ENCODE measurements around the gene CLCN4.

The CLCN4 gene

DNA sequence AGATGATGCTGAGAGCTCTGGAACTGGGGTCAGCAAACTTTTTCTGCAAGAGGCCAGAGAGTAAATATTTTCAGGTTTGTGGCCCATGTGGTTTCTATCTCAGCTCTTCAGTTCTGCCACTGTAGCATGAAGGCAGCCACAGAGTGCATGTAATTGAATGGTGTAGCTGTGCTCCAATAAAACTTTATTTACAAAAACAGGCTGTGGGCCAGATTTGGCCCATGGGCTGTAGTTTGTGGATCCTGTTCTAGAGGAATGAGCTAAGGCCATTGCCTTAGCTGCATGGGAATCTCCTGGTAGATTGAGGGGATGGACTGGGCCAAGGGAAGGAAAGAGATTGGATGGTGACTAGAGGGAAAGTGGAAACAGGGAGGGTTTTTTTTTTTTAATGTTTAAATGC lies 36.8 kb downstream of the CLCN4 start:
- no peak overlapping the region for H3K27ac ChIP-seq (ENCODE audit: low read depth, low read length)
- peaks cover 6% of the 10 kb centered on the region for H3K4me1 ChIP-seq (ENCODE audit: control insufficient read depth, insufficient read depth, low read length, unreplicated experiment)
- H2AFZ ChIP-seq (ENCODE audit: low read length, unreplicated experiment), result no peak overlapping the region
- H3K27me3 ChIP-seq (ENCODE audit: insufficient read depth, low read length), result no peaks in the 10 kb centered on the region
- no peaks in the 10 kb centered on the region for H3K79me2 ChIP-seq (ENCODE audit: control insufficient read depth, insufficient read depth, low read length, unreplicated experiment)
- H3K36me3 ChIP-seq (ENCODE audit: insufficient read depth, low read length), result peaks cover 8% of the 10 kb centered on the region; the same call in 1 of the 2 replicates
- no peak overlapping the region for H3K4me3 ChIP-seq (ENCODE audit: low read depth, low read length)

- Histone ChIP-seq H3K4me1 (ENCODE audit: control insufficient read depth, insufficient read depth, low read length, unreplicated experiment) (peaks cover 9% of the 10 kb centered on the region), H3K27ac (ENCODE audit: low read depth, low read length) (no peak overlapping the region), H3K36me3 (ENCODE audit: insufficient read depth, low read length) (peaks cover 8% of the 10 kb centered on the region; the same call in 1 of the 2 replicates), H3K79me2 (ENCODE audit: control insufficient read depth, insufficient read depth, low read length, unreplicated experiment) (no peaks in the 10 kb centered on the region), H3K4me3 (ENCODE audit: low read depth, low read length) (no peak overlapping the region), H2AFZ (ENCODE audit: low read length, unreplicated experiment) (no peak overlapping the region), H3K27me3 (ENCODE audit: insufficient read depth, low read length) (no peaks in the 10 kb centered on the region)
Observed at GRCh38 chrX:10195425-10195824, 38.6 kb downstream of the CLCN4 start.

GRCh38 chrX:10195947-10196346 lies 39.2 kb downstream of the CLCN4 start:
- Histone ChIP-seq H3K4me1 (ENCODE audit: control insufficient read depth, insufficient read depth, low read length, unreplicated experiment) (peaks cover 9% of the 10 kb centered on the region), H3K27me3 (ENCODE audit: insufficient read depth, low read length) (no peaks in the 10 kb centered on the region), H2AFZ (ENCODE audit: low read length, unreplicated experiment) (no peak overlapping the region), H3K4me3 (ENCODE audit: low read depth, low read length) (no peak overlapping the region), H3K79me2 (ENCODE audit: control insufficient read depth, insufficient read depth, low read length, unreplicated experiment) (no peaks in the 10 kb centered on the region), H3K27ac (ENCODE audit: low read depth, low read length) (no peak overlapping the region), H3K36me3 (ENCODE audit: insufficient read depth, low read length) (peaks cover 8% of the 10 kb centered on the region; the same call in 1 of the 2 replicates)

DNA sequence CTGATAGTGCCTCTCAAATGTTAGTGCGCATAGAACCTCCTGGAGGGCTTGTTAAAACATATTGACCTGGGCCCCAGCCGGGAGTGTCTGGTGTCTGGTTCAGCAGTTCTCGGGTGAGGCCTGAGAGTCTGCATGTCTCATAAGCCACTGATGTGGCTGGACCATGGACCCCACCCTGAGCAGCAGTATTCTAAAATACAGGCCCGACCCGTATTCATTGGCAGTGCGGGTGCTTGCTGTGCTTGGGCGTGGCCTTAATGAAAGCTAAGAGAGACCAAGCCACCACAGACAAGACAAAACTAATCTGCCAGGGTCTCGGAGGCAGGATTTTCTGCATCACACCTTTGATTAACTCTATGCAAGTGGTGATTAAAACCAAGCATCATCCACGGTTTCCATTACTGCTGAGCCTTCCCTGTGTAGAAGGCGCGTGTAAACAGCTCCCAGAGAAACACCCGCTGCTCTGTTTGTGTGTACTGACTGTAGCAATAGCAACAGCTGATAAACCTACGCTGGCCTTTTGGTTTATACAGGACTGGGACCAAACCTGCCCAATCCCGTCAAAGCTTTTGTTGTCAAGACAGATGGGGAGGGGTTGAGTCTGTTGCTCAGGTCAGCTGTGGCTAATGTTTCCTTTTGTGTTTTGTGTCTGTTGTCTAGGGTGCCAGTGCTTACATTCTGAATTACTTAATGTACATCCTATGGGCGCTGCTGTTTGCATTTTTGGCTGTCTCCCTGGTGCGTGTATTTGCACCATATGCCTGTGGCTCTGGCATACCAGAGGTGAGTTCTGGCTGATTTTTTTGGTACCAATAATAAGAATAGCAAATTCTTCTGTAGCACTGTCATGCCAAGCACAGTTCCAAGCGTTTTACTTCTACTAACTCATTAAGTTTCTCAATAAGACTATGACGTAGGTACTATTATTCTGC lies 40.8 kb downstream of the CLCN4 start:
- Histone ChIP-seq H3K27me3 (ENCODE audit: insufficient read depth, low read length) (no peaks in the 10 kb centered on the region), H3K4me1 (ENCODE audit: control insufficient read depth, insufficient read depth, low read length, unreplicated experiment) (peaks cover 9% of the 10 kb centered on the region), H3K27ac (ENCODE audit: low read depth, low read length) (no peak overlapping the region), H2AFZ (ENCODE audit: low read length, unreplicated experiment) (no peak overlapping the region), H3K4me3 (ENCODE audit: low read depth, low read length) (no peak overlapping the region), H3K36me3 (ENCODE audit: insufficient read depth, low read length) (peaks cover 8% of the 10 kb centered on the region; the same call in 1 of the 2 replicates), H3K79me2 (ENCODE audit: control insufficient read depth, insufficient read depth, low read length, unreplicated experiment) (no peaks in the 10 kb centered on the region)

DNA sequence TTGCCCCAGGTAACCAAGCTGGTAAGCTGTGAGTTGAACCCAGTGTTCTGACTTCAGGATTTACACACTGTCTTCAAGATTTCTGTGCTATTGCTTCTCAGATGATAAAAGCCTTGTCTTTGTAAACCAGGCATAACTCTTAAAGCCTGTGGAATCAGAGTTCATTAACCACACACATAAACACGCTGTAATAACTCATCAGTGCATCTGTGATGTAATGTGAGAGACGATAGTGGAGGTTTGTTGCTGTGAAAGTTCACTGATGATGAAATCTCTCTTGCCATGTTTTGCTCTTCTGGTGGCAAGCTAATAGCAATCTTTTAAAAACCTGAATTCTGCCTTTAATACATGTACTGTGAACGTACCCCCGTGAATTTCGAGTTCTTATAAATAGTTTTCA lies 41.5 kb downstream of the CLCN4 start:
- no peak overlapping the region for H3K4me3 ChIP-seq (ENCODE audit: low read depth, low read length)
- H3K79me2 ChIP-seq (ENCODE audit: control insufficient read depth, insufficient read depth, low read length, unreplicated experiment), result no peaks in the 10 kb centered on the region
- H3K36me3 ChIP-seq (ENCODE audit: insufficient read depth, low read length), result peaks cover 8% of the 10 kb centered on the region; the same call in 1 of the 2 replicates
- H3K27me3 ChIP-seq (ENCODE audit: insufficient read depth, low read length), result no peaks in the 10 kb centered on the region
- H2AFZ ChIP-seq (ENCODE audit: low read length, unreplicated experiment), result no peak overlapping the region
- H3K27ac ChIP-seq (ENCODE audit: low read depth, low read length), result no peak overlapping the region
- H3K4me1 ChIP-seq (ENCODE audit: control insufficient read depth, insufficient read depth, low read length, unreplicated experiment), result peaks cover 9% of the 10 kb centered on the region

DNA sequence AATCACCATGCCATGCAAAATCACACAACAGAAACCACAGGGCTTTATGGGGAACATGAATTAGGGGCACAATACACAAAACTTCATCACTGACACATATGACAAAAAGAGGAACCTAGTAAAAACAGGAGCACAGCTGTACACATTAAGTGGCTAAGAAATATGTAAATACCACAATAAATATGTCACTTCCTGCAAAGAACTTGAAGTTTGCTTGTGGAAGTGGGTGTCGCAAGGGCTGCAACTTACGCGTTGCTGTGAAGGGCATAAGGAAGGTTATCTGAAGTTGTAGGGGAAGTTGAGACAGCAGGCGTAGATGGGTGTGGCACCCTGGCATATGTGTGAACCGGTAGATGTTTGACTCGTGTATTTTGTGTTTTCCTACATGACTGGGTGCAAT lies 42.4 kb downstream of the CLCN4 start:
- Histone ChIP-seq H3K4me1 (ENCODE audit: control insufficient read depth, insufficient read depth, low read length, unreplicated experiment) (peaks cover 9% of the 10 kb centered on the region), H3K27ac (ENCODE audit: low read depth, low read length) (no peak overlapping the region), H3K36me3 (ENCODE audit: insufficient read depth, low read length) (peaks cover 8% of the 10 kb centered on the region; the same call in 1 of the 2 replicates)

DNA sequence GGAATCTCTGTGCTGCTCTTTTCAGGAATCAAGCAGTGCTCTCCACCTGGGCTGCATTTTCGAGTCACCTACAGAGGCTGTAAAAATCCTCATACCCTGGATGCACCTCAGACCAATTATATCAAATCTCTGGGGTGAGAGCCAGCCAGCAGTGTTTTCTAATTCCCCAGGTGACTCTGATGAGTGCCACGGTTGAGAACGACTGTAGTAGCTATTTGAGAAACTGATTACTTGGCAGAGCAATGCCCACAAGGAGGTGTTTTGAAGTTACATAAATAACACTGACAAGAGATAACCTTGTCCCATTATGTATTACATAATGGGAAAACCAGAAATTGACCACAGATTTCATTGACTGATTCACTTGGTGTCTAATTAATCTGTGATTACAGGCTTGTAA lies 46.8 kb downstream of the CLCN4 start:
- Histone ChIP-seq H3K4me3 (ENCODE audit: low read depth, low read length) (no peak overlapping the region), H2AFZ (ENCODE audit: low read length, unreplicated experiment) (no peak overlapping the region), H3K4me1 (ENCODE audit: control insufficient read depth, insufficient read depth, low read length, unreplicated experiment) (peaks cover 9% of the 10 kb centered on the region), H3K36me3 (ENCODE audit: insufficient read depth, low read length) (0 out of 2 replicates have a peak, but pooled peaks cover 3% of the 10 kb centered on the region), H3K27me3 (ENCODE audit: insufficient read depth, low read length) (no peaks in the 10 kb centered on the region), H3K79me2 (ENCODE audit: control insufficient read depth, insufficient read depth, low read length, unreplicated experiment) (no peaks in the 10 kb centered on the region), H3K27ac (ENCODE audit: low read depth, low read length) (no peak overlapping the region)

More for the DNA sequence above, 42.4 kb downstream of the CLCN4 start:
- Histone ChIP-seq H2AFZ (ENCODE audit: low read length, unreplicated experiment) (no peak overlapping the region), H3K27me3 (ENCODE audit: insufficient read depth, low read length) (no peaks in the 10 kb centered on the region), H3K79me2 (ENCODE audit: control insufficient read depth, insufficient read depth, low read length, unreplicated experiment) (no peaks in the 10 kb centered on the region), H3K4me3 (ENCODE audit: low read depth, low read length) (no peak overlapping the region)

- Histone ChIP-seq H3K27me3 (ENCODE audit: insufficient read depth, low read length) (no peaks in the 10 kb centered on the region), H3K4me1 (ENCODE audit: control insufficient read depth, insufficient read depth, low read length, unreplicated experiment) (no peaks in the 10 kb centered on the region), H3K36me3 (ENCODE audit: insufficient read depth, low read length) (0 out of 2 replicates have a peak, but pooled peaks cover 3% of the 10 kb centered on the region), H2AFZ (ENCODE audit: low read length, unreplicated experiment) (no peak overlapping the region), H3K4me3 (ENCODE audit: low read depth, low read length) (no peak overlapping the region), H3K27ac (ENCODE audit: low read depth, low read length) (no peak overlapping the region), H3K79me2 (ENCODE audit: control insufficient read depth, insufficient read depth, low read length, unreplicated experiment) (no peaks in the 10 kb centered on the region)
Observed at GRCh38 chrX:10206317-10206716, 49.5 kb downstream of the CLCN4 start.

DNA sequence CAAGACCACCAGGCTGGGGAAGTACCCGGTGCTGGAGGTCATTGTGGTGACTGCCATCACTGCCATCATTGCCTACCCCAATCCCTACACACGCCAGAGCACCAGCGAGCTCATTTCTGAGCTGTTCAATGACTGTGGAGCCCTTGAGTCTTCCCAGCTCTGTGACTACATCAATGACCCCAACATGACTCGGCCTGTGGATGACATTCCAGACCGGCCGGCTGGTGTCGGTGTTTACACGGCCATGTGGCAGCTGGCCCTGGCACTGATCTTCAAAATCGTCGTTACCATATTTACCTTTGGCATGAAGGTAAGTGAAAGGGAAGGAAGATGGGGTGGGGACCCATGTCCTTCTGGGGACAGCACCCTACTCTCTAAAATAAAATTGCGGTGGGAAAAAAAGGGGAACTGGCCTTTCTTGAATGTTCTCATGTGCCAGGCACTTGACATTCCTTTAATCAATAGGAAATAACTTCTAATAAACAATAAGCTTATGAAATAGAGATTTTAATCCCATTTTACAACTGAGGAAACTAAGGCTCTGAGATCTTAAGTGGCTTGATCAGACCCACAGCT lies 51.6 kb downstream of the CLCN4 start:
- no peak overlapping the region for H3K4me3 ChIP-seq (ENCODE audit: low read depth, low read length)
- 0 out of 2 replicates have a peak, but pooled peaks cover 3% of the 10 kb centered on the region for H3K36me3 ChIP-seq (ENCODE audit: insufficient read depth, low read length)
- no peak overlapping the region for H2AFZ ChIP-seq (ENCODE audit: low read length, unreplicated experiment)
- no peaks in the 10 kb centered on the region for H3K79me2 ChIP-seq (ENCODE audit: control insufficient read depth, insufficient read depth, low read length, unreplicated experiment)
- no peaks in the 10 kb centered on the region for H3K27me3 ChIP-seq (ENCODE audit: insufficient read depth, low read length)
- H3K4me1 ChIP-seq (ENCODE audit: control insufficient read depth, insufficient read depth, low read length, unreplicated experiment), result no peaks in the 10 kb centered on the region
- H3K27ac ChIP-seq (ENCODE audit: low read depth, low read length), result no peak overlapping the region

DNA sequence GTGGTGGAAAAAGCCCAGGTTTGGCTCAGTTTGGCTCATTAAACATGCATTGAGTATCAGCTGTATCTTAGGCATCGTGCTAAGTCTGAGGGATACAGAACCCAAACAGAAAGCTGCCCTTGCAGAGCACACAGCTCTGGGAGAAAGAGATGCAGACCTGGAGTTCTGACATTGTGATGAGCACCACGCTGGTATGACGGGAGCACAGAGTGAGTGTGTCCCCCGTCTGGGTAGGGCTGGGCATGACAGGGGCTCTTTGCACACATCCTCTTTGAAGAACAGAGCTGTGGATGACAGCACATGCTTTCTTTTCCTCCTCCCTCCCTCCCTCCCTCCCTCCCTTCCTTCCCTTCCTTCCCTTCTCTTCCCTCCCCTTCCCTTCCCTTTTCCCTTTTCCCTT lies 52.2 kb downstream of the CLCN4 start:
- Histone ChIP-seq H3K79me2 (ENCODE audit: control insufficient read depth, insufficient read depth, low read length, unreplicated experiment) (no peaks in the 10 kb centered on the region), H3K36me3 (ENCODE audit: insufficient read depth, low read length) (0 out of 2 replicates have a peak, but pooled peaks cover 3% of the 10 kb centered on the region), H3K4me3 (ENCODE audit: low read depth, low read length) (no peak overlapping the region), H2AFZ (ENCODE audit: low read length, unreplicated experiment) (no peak overlapping the region), H3K27ac (ENCODE audit: low read depth, low read length) (no peak overlapping the region), H3K27me3 (ENCODE audit: insufficient read depth, low read length) (no peaks in the 10 kb centered on the region), H3K4me1 (ENCODE audit: control insufficient read depth, insufficient read depth, low read length, unreplicated experiment) (no peaks in the 10 kb centered on the region)
